Stimulated activated naive CD8-positive, alpha-beta T cell treated with anti-CD3 and anti-CD28 coated beads, Interleukin-15, Interleukin-2, amounts not matched to agents 100 ng/mL and 50 ng/mL, for 24 hours (primary cell): ENCODE data around the gene PRR7.

Experiments
- H3K27ac Mint-ChIP-seq: one replicate; pipeline ENCODE4 v1.8.0; 2021; ENCODE audit warnings: mild to moderate bottlenecking, mixed read lengths
- H3K27me3 Mint-ChIP-seq: one replicate; pipeline ENCODE4 v1.8.0; 2021; ENCODE audit warnings: mixed read lengths
- H3K36me3 Mint-ChIP-seq: one replicate; pipeline ENCODE4 v1.8.0; 2021; ENCODE audit warnings: low read depth, mixed read lengths
- H3K4me1 Mint-ChIP-seq: one replicate; pipeline ENCODE4 v1.8.0; 2021; ENCODE audit warnings: low read depth, mixed read lengths
- H3K4me3 Mint-ChIP-seq: one replicate; pipeline ENCODE4 v1.8.0; 2021; ENCODE audit warnings: mild to moderate bottlenecking, mixed read lengths
- H3K9me3 Mint-ChIP-seq: one replicate; pipeline ENCODE4 v1.8.0; 2021; ENCODE audit warnings: mixed read lengths

Gene PRR7

DNA sequence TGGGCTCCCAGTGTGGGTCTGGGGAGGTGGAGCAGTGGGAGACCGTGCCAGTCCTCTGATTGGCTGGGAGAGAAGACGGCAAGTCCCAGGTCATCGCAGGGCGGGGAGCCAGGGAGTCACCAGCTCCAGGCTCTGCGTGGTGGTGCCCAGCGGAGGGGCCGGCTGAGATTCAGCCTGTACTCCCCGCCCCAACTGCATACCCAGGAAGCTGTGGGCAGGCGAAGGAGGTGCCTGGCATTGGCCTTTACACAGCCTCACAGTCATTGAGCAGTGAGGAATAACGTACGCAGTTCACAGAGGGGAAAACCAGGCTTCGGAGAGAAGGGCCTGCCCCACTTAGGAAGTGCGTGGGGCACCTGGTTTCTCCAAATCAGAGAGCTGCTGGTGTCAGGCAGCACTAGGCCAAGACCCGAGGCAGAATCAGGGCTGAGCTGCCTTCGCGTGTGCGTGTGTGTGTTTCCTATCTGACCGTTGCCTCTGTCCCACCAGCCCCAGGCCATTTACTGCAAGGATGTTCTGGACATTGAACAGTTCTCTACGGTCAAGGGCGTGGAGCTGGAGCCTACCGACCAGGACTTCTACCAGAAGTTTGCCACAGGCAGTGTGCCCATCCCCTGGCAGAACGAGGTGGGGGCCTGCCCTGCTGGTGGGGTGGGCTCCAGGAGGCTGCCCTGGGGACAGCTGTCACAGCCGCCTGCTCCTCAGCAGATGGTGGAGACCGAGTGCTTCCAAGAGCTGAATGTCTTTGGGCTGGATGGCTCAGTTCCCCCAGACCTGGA is 6.2 kb upstream of the PRR7 start:
- peak overlapping the region; percentile 20 for H3K4me3 Mint-ChIP-seq
- H3K9me3 Mint-ChIP-seq = no peaks in the 10 kb centered on the region
- no peaks in the 10 kb centered on the region for H3K27me3 Mint-ChIP-seq
- H3K36me3 Mint-ChIP-seq = peaks cover 48% of the 10 kb centered on the region
- peaks cover 60% of the 10 kb centered on the region for H3K4me1 Mint-ChIP-seq
- H3K27ac Mint-ChIP-seq = peak overlapping the region; percentile 82

DNA sequence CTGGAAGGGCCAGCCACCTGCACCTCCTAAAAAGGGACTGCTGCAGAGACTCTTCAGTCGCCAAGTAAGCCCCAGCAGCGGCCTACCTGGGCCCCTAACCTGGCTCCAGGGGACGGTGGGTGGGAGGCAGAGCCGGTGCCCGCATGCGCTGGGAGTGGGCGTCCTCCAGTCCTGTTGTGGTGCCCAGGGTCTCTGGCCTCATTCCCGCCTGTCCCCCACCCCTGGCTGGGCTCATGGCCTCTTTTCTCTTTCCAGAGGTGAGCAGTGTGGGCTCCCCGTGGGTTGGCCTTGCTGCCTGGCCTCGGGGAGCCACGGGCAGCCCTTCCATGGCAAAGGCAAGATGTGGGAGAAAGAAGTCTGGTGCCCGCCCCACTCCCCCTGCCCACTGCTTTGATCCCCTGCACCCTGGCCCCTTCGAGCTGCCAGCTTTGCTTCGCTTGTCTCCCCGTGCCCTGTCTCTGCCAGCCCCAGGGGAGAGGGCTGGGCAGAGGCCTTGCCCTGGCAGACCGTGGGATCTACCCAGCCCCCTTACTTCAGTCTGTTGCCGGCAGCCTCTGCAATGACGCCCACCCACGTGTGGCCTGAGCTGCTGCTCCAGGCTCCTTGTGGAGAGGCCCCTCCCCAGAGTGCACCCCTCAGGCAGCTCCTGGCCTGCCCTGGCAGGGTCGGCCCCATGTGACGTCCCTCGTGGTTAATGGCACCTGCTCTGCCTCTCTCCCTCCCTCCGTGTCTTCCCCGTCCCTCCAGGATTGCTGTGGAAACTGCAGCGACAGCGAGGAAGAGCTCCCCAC is 5.4 kb upstream of the PRR7 start:
- Mint-ChIP-seq H3K36me3 (peaks cover 42% of the 10 kb centered on the region), H3K9me3 (no peaks in the 10 kb centered on the region), H3K4me3 (no peak overlapping the region), H3K27me3 (no peaks in the 10 kb centered on the region), H3K4me1 (peaks cover 61% of the 10 kb centered on the region), H3K27ac (peak overlapping the region; percentile 11)

DNA sequence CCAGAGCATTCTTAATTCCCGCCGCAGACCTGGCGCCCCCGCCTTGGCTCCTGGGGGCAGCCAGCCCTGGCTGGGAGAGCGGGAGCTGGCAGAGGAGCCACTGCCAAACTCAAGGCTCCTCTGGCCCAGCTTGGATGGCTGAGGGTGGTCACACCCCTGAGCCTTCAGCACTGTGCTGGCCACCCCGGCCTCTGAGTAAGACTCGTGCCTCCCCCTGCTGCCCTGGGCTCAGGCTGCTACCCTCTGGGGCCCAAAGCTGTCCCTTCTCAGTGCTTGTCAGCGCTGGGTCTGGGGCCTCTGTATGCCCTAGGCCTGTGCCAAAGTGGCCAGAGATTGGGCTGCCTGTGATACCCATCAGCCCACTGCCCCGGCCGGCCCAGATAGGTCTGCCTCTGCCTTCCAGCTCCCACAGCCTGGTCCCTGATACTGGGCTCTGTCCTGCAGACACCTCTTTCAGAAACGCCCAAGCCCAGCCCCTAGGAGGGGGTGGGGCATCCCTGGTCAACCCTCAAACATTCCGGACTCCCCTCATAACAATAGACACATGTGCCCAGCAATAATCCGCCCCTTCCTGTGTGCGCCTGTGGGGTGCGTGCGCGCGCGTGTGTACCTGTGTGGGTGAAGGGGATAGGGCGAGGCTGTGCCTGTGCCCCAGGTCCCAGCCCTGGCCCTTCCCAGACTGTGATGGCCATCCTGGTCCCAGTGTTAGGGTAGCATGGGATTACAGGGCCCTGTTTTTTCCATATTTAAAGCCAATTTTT is 4.4 kb upstream of the PRR7 start:
- H3K4me3 Mint-ChIP-seq = no peak overlapping the region
- H3K27ac Mint-ChIP-seq = no peak overlapping the region
- H3K36me3 Mint-ChIP-seq = peaks cover 32% of the 10 kb centered on the region
- H3K27me3 Mint-ChIP-seq = no peaks in the 10 kb centered on the region
- no peaks in the 10 kb centered on the region for H3K9me3 Mint-ChIP-seq
- peaks cover 54% of the 10 kb centered on the region for H3K4me1 Mint-ChIP-seq

DNA sequence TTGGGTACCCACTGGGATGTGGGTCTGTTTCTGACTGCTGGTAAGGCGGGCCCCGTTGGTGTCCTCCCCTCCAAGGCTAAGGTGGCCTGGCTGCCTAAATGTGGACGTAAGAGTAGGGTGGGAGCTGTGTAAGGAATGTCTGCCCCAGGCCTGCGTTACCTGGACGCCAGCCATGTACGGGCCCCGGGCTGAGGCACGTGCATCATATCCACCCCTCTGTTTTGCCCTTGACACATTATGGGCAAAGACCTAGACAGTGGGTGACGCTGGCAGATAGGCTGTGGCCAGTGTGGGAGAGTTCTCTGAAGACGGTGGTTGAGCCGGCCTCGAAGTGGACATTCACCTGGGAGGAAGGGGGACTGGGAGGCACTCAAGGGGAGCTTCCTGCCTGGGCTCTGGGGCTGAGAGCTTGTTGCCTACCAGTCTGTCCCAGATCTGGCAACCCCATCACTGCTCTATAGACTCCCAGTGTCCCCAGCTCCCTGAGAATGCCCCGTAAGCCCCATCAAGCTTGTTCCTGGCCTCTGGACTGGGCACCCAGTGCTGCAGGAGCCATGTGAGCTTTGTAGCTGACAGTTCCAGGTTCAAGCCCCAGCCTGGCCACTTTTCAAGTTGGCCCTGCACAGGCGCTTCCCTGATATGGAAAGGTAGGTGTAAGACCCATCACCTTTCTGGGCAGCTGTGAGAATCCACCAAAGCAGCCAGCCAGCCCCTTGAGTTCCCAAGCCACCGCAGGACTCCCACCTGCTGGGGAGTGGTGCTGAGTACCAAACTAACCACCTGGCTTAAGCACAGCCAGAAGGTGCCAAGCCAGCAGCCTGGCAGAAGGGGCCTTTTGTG is 3.2 kb upstream of the PRR7 start:
- Mint-ChIP-seq H3K36me3 (peaks cover 21% of the 10 kb centered on the region), H3K27me3 (no peaks in the 10 kb centered on the region), H3K4me1 (peaks cover 57% of the 10 kb centered on the region), H3K27ac (no peak overlapping the region), H3K9me3 (no peaks in the 10 kb centered on the region), H3K4me3 (no peak overlapping the region)

DNA sequence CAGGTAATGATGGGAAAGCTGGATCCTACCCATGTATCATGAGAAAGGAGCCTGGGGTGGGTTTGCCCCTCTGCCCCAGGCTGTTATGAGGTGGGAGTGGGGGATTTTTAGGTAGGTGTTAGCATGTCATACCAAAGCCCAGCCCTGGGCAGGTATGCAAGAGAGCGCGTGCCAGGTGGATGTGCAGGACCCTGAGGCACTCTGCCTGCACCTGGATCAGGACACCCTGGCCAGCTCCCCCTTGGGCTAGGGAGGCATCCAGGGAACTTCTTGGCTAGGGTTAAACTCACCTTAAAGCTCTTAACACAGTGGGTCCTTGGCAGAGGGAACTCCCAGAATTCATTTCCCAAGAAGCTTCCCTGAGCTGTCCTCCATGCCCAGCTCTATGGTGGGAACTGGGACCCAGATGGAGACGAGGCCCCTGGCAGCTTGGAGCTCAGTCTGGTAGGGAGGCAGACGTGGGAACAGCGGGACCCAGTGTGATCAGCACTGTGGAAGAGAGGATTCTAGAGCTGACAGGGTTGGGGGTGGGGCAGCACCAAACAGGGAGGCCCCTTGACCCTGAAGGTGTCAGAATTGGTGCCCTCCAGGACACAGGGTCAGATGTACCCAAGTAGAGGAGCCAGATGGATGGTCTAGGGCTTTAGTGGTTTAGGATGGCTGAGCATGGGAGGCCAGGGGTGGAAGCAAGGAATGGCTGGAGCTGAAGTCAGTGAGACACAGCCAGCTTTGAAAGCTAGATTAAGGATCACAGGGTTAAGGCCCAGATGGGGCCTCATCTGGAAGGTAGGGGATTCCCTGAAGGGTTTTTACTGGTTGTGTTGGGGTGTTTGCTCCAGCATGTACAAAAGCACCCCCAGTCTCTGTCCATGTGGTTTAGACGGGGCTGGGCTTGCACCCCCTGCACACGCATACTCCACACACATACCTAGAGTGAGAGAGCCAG is 2.2 kb upstream of the PRR7 start:
- peak overlapping the region; percentile 68 for H3K27ac Mint-ChIP-seq
- no peaks in the 10 kb centered on the region for H3K27me3 Mint-ChIP-seq
- peaks cover 13% of the 10 kb centered on the region for H3K36me3 Mint-ChIP-seq
- H3K4me3 Mint-ChIP-seq = peak overlapping the region; percentile 75
- no peaks in the 10 kb centered on the region for H3K9me3 Mint-ChIP-seq
- peaks cover 57% of the 10 kb centered on the region for H3K4me1 Mint-ChIP-seq

DNA sequence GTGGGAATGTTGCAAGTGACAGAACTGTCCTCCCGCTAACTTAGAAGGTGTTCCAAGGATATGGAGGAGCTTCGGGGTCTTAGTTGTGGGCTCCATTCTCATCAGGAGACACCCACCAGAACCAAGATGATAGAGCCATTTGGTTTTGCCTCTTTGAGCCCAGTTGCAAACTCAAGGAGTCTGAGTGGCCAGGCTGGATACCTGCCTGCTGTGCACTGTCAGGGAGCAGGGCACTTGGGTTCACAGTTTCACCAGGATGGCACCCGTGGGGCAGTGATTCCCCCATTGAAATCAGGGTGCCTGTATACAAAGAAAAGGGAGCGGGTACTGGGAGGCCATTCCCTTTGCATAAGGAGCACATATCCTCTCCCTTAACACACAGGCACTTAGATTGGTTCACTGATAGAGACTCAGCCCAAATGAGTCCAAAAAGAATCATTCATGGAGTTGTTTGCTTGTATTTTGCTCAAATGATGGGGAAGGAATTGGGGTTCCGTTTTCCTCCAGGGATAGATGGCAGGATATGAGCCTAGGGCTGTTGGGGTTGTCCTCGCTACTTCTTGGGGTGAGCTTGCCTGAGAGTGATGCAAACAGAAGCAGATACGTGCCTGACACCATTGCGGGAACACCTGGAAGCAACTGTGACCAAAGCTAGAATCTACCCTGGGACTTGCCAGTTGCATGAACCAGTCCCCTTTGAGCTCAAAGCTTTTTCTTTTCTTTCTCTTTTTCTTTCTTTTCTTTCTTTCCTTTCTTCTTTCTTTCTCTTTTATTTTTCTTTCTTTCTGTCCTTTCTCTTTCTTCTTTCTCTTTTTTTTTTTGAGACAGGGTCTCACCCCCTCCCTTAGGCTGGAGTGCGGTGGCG is 1.3 kb upstream of the PRR7 start:
- peaks cover 48% of the 10 kb centered on the region for H3K4me1 Mint-ChIP-seq
- H3K9me3 Mint-ChIP-seq = no peaks in the 10 kb centered on the region
- H3K27me3 Mint-ChIP-seq = no peaks in the 10 kb centered on the region
- peaks cover 6% of the 10 kb centered on the region for H3K36me3 Mint-ChIP-seq
- peak overlapping the region; percentile 68 for H3K27ac Mint-ChIP-seq
- peak overlapping the region; percentile 75 for H3K4me3 Mint-ChIP-seq

DNA sequence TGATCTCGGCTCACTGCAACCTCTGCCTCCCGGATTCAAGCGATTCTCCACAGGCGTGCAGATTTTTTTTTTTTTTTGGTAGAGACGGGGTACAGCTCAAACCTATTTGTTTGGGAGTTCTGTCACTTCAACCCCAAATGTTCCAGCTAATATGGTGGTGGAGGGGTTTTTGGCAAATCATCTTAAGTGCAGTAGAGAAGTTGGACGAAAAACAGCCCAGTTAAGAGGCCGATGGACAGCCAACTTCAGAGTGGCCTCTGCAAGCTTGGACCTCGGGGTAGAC is 756 bp upstream of the PRR7 start:
- peak overlapping the region; percentile 68 for H3K27ac Mint-ChIP-seq
- H3K9me3 Mint-ChIP-seq = no peaks in the 10 kb centered on the region
- H3K27me3 Mint-ChIP-seq = no peaks in the 10 kb centered on the region
- H3K36me3 Mint-ChIP-seq = peaks cover 6% of the 10 kb centered on the region
- peak overlapping the region; percentile 75 for H3K4me3 Mint-ChIP-seq
- H3K4me1 Mint-ChIP-seq = peaks cover 44% of the 10 kb centered on the region

DNA sequence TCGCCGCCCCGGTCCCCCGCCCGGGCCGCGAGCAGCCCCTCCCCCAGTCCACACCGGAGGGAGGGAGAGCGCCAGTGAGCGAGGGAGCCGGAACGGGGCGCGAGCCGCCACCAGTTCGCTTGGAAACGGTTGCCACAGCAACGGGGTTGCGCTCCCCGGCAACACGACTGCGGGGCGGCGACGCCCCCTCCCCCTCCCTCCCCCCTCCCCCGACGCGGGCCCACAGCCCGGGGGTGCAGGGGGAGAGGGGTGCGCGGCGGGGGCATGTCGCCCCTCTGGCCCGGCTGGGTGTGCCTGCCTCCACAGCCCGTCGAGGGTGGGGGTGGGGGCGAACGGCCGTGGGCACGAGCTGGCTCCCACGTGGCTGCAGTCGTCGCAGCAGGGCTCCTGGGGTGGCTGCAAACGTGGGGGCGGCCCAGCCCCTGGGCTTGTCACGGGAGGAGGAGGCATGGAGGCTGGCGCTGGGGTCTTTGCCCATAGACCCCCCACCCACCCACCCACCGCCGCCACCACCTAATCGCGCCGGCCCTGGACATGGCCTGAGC is 524 bp downstream of the PRR7 start:
- Mint-ChIP-seq H3K9me3 (no peaks in the 10 kb centered on the region), H3K27ac (no peak overlapping the region), H3K27me3 (no peaks in the 10 kb centered on the region), H3K4me3 (peak overlapping the region; percentile 75), H3K4me1 (peaks cover 44% of the 10 kb centered on the region), H3K36me3 (peaks cover 5% of the 10 kb centered on the region)

DNA sequence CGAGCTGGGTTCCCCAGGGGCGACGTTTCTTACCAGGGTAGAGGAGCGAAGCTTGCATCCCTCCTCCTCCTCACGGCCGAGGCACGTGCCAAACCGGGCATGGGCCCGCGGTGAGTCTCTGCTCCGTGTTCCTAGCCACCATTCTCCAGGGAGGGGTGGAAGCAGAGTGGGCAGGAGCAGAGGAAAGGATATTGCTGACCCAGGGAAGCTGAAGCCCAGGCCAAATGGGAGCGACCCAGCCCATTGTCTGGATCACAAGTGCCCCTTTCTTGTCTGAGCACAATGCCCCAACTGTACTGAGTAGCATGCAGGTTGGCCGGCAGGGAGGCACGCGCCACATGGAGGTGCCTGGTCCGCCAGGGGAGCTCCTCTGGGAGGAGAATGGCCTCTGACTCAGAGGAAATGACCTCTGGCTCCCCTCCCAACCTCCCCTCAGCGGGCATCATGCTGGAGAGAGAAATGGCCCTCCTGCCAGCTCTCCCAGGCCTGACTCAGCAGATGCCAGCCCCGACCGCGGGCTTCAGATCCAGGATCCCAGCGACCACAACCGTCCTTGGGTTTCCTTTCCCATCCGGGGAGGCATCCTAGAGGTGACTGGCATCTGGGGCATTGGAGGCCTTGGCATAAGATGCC is 1.1 kb downstream of the PRR7 start:
- H3K27me3 Mint-ChIP-seq = no peaks in the 10 kb centered on the region
- no peaks in the 10 kb centered on the region for H3K36me3 Mint-ChIP-seq
- H3K4me3 Mint-ChIP-seq = peak overlapping the region; percentile 75
- no peaks in the 10 kb centered on the region for H3K9me3 Mint-ChIP-seq
- peaks cover 46% of the 10 kb centered on the region for H3K4me1 Mint-ChIP-seq
- H3K27ac Mint-ChIP-seq = peak overlapping the region; percentile 77

DNA sequence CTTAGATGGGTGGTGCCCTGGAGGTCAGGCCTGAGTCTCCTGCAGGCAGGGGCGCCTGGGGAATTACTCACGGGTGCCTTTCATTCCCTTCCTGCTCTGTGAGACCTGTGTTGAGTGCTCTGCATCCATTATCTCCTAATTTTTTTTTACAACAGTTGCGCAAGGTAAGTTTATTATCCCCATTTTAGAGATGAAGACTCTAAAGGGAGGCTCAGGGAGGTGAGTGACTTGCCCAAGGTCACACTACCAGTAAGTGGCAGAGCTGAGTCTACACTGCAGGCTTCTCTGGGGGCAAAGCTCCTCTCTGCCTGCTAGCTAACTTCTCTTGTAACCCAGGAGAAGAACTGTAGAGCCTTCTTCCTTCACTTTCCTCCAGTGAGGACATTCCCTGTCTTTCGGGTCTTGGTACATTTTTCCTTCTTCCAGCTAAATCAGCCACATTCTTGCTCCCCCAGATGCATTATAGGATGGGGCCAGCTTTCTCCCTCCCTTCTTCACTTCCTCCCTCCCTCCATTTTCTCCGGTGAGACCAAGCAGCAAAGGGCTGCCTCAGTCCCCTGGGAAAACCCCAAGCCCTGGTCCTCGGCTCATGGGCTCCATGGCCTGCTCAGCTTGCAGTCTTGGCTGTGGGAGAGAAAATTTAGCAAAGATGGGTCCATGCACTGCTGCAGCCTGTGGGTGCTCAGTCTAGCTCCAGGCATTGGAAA is 1.8 kb downstream of the PRR7 start:
- no peaks in the 10 kb centered on the region for H3K27me3 Mint-ChIP-seq
- no peaks in the 10 kb centered on the region for H3K9me3 Mint-ChIP-seq
- peak overlapping the region; percentile 84 for H3K27ac Mint-ChIP-seq
- H3K4me1 Mint-ChIP-seq = peaks cover 53% of the 10 kb centered on the region
- H3K4me3 Mint-ChIP-seq = peak overlapping the region; percentile 75
- H3K36me3 Mint-ChIP-seq = no peaks in the 10 kb centered on the region

DNA sequence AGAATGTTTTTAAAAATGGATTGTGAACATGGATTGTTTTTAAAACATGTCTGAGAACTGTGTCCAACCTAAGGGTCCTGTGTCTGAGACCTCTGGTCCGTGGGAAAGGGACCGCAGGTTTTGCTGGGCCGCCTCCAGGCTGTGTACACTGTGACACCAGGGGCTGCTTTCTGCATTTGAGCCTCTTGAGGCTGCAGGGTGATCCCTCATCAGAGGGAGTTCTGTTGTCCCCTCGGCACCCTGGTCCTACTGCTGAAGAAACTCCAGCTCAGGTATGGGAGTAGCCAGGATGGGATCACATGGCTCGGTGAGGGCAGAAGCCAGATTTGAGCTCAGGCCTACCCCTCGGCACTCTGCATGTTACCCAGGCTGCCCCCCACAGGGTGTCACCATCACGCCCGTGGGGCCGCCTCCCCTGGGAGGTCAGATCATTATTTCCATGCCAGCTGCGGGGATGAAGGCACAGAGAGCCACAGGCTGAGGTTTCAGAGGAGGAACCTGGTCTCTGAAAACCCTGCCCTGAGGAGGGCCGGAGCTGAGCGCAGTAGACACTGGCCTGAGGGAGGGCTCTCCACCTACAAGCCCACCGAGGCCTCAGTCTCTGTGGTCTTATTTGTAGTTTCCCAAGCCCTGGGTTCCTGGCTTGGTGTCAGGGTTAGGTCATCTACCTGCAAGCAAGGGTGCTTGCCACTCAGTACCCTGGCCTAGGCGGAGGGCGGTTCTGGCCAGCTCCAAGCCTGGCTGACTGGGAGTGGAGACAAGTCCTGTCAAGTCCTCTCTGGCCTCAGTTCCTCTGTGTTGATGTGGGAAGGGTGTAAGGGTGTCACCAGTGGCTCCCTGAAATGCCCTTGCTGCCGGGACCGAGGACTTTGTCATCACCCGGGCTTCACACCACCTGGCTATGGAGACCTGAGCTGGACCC is 2.8 kb downstream of the PRR7 start:
- no peaks in the 10 kb centered on the region for H3K9me3 Mint-ChIP-seq
- H3K4me3 Mint-ChIP-seq = no peak overlapping the region
- no peaks in the 10 kb centered on the region for H3K27me3 Mint-ChIP-seq
- no peaks in the 10 kb centered on the region for H3K36me3 Mint-ChIP-seq
- H3K4me1 Mint-ChIP-seq = peaks cover 52% of the 10 kb centered on the region
- H3K27ac Mint-ChIP-seq = no peak overlapping the region
